ENCODE data around the gene XPOT.

XPOT gene

DNA sequence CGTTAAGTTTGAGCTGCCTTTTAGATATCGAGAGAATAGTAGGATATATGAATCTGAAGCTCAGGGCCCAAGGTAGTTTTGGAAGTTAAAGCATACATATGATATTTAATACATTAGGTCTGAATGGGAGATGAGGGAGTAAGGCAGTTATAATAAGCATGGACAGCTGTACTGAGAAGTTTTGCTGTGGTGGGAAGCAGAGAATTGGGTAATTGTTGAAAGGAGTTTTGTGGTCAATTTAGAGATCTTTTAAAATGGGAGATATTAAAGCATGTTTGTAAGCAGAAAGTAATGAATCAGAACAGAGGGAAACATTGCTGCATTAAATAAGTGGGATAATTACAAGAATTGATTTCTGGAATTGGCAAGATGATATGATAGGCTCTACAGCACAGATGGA is 69.0 kb downstream of the XPOT start:
- H3K4me3 ChIP-seq (replicated peaks in 1 of 2; ENCODE audit: low read depth in 2 of 2, low read length in 2 of 2): no peak overlapping the region
- TF ChIP-seq CTCF (IDR thresholded peaks at IDR 0.05; ENCODE audit: low read depth, low read length): no peak
- DNase-seq (ENCODE audit: low read depth in 2 of 2): no peak

GRCh38 chr12:64475518-64475917 is 71.3 kb downstream of the XPOT start:
- TF ChIP-seq CTCF (IDR thresholded peaks at IDR 0.05; ENCODE audit: low read depth, low read length): no peak
- no peak overlapping the region for H3K4me3 ChIP-seq (replicated peaks in 1 of 2; ENCODE audit: low read depth in 2 of 2, low read length in 2 of 2)
- no peak for DNase-seq (ENCODE audit: low read depth in 2 of 2)

DNA sequence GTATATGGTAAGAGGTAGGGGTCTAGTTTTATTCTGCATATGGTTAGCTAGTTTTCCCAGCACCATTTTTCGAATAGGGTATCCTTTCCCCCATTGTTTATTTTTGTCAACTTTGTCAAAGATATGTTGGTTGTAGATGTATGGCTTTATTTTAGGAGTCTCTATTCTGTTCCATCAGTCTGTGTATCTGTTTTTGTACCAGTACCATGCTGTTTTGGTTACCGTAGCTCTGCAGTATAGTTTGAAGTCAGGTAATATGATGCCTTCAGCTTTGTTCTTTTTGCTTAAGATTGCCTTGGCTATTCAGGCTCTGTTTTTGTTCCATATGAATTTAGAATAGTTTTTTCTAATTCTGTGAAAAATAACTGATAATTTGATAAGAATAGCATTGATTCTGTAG is 72.7 kb downstream of the XPOT start:
- TF ChIP-seq CTCF (IDR thresholded peaks at IDR 0.05; ENCODE audit: low read depth, low read length): no peak
- no peak for DNase-seq (ENCODE audit: low read depth in 2 of 2)
- H3K4me3 ChIP-seq (replicated peaks in 1 of 2; ENCODE audit: low read depth in 2 of 2, low read length in 2 of 2): no peak overlapping the region

- no peak overlapping the region for H3K4me3 ChIP-seq (replicated peaks in 1 of 2; ENCODE audit: low read depth in 2 of 2, low read length in 2 of 2)
- no peak for TF ChIP-seq CTCF (IDR thresholded peaks at IDR 0.05; ENCODE audit: low read depth, low read length)
- DNase-seq (ENCODE audit: low read depth in 2 of 2): no peak
Observed at GRCh38 chr12:64478661-64479060, 74.5 kb downstream of the XPOT start.

GRCh38 chr12:64480148-64480547 is 76.0 kb downstream of the XPOT start:
- TF ChIP-seq CTCF (IDR thresholded peaks at IDR 0.05; ENCODE audit: low read depth, low read length): no peak
- H3K4me3 ChIP-seq (replicated peaks in 1 of 2; ENCODE audit: low read depth in 2 of 2, low read length in 2 of 2): no peak overlapping the region
- DNase-seq (ENCODE audit: low read depth in 2 of 2): peak; percentile 16 to 43

DNA sequence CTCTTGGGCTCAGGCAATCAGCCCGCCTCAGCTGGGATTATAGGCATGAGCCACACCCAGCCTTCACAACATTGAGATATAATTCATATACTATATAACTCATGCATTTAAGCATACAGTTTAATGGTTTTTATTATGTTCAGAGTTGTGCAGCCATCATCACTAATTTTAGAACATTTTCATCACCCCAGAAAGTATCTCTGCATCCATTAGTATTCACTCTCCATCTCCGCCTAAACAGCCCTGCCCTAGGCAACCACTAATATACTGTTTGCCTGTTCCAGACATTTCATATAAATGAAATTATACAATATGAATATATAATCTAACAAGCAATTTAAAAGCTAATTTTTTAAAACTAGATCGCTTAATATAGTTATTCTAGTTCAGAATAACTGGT is 82.5 kb downstream of the XPOT start:
- TF ChIP-seq CTCF (IDR thresholded peaks at IDR 0.05; ENCODE audit: low read depth, low read length): no peak
- DNase-seq (ENCODE audit: low read depth in 2 of 2): no peak
- no peak overlapping the region for H3K4me3 ChIP-seq (replicated peaks in 1 of 2; ENCODE audit: low read depth in 2 of 2, low read length in 2 of 2)

DNA sequence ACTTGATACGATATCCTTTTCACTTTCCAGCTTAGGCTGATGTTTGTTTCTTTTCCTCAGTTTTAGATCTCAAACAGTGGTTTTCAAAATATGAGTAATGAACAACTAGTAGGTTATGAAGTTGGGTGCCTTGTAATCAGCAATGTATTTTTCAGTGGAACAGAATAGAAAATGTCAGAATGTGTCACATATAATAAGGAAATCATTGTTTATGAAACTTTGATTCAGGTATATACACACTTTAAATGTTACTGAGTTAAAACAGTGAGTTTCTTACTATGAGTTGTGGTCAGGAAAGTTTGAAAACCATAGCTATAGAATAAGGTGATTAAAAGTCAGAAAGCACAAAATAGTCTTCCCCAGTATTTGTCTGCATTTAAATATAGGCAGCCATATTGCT is 87.5 kb downstream of the XPOT start:
- no peak overlapping the region for H3K4me3 ChIP-seq (replicated peaks in 1 of 2; ENCODE audit: low read depth in 2 of 2, low read length in 2 of 2)
- no peak for TF ChIP-seq CTCF (IDR thresholded peaks at IDR 0.05; ENCODE audit: low read depth, low read length)
- DNase-seq (ENCODE audit: low read depth in 2 of 2): no peak

Measured in cardiac fibroblast (primary cell).